NOMO-1 (cell line): ENCODE measurements around the gene HSFX3.
"Not testable (repeated sequence)": the region's sequence is repeated elsewhere in the genome, so short reads cannot be mapped to it uniquely, and the experiment has no call there.

Experiments used
- DNase-seq, 2 experiments: peaks; one replicate each; lab custom pipeline; 2025; ENCODE audit not compliant: unreplicated experiment in 2 of 2; lab: John Stamatoyannopoulos, UW

HSFX3 gene, protein sequence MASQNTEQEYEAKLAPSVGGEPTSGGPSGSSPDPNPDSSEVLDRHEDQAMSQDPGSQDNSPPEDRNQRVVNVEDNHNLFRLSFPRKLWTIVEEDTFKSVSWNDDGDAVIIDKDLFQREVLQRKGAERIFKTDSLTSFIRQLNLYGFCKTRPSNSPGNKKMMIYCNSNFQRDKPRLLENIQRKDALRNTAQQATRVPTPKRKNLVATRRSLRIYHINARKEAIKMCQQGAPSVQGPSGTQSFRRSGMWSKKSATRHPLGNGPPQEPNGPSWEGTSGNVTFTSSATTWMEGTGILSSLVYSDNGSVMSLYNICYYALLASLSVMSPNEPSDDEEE

DNA sequence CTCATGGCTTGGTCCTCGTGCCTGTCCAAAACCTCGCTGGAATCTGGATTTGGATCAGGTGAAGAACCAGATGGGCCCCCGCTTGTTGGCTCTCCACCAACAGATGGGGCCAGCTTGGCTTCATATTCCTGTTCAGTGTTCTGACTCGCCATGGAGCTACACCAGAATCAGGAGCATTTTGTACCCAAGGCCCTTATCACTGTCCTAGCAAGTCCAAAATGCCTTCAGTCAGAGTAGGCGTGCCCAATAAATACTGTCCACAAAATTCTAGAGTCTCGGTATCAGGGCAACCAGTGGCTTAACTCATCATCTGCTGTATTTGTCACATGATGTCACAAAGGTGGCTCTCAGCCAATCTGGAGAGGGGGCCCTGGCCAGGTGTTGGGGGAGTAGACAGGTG, at the start of gene HSFX3:
HSFX3 (minus strand) TSS at position 224 of the 400 bp plus-strand sequence; CDS start at position 152, 72 bp downstream.
- not testable (repeated sequence) for DNase-seq

DNA sequence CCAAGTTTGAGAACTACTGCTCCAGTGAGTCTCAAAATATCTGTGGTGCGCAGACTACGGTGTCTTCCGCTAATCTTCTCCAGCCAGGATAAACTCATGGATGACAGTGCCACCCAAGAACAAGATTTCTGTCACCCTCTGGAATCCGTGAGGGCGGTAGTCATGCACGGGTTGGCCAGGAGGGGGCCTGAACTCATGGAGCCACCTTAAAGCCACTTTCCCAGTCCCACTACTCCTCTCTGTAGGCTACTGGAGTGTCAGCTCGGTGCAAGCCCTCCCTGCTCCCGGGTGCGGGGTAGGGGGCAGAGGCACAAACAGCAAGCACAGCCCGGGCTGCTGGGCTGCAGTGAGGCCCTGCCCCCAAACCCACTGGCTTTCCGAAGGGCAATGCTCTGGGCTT, 48.9 kb upstream of the HSFX3 start:
- not testable (repeated sequence) for DNase-seq

DNA sequence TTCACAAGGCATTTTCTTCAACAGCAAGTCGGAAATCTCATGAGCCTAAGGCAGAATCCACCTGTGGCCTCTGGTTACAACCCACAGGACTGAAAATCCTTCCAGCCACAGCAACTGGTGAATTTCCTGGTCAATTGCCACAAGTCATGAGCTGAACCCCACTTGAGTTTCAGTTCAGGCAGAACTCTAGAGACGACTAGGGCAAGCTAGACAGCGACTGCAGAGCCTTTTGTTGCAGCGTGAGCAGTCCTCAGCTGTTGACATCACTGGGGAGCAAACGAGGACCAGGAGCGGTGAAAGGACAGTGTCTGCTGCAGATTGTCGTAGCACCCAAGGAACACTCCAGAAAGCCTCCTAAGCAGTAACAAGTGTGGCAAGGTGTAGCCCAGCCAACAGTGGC, 46.2 kb upstream of the HSFX3 start:
- DNase-seq = not testable (repeated sequence)

DNA sequence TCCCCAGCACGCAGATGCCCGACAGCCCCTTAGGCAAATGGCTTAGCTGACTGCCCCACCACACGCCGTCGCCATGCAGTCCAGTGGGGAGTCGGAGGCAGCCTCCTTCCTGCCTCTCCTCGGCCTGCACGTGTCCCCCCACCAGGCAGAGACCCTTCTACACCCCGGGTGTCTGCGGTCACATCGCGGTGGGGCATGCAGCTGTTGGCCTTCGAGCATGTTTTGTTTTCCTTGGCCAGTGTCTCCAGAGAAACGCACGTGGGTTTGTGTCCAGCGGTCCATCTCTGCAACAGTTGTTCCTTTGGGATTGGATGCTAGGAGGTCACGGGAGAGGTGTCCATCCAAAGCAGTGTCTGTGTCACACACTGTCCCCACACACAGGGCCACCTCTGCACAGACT, 45.5 kb upstream of the HSFX3 start, which contains the start of gene HSFX2:
HSFX2 (minus strand) TSS at position 101 of the 400 bp plus-strand sequence. CDS start 614 bp downstream, outside the sequence.
- DNase-seq = not testable (repeated sequence)

DNA sequence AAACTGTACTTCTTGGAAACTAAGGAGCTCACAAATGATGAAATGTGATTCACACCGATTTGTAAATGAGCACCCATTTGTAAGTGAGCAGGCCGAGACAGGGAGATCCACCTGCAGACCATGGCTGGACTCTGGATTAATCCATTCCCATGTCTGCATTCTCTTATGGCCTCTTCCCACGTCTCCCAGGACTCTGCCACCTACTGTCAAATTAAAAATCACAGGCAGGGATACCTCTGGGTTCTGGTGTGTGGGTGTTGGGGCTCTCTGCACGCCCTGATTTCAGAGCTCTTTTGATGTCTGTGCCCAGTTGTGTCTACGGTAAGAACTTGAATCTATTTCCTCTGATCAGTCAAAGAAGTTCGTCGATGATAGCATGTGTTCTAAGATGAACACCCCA, 41.3 kb upstream of the HSFX3 start:
- DNase-seq = not testable (repeated sequence)

DNA sequence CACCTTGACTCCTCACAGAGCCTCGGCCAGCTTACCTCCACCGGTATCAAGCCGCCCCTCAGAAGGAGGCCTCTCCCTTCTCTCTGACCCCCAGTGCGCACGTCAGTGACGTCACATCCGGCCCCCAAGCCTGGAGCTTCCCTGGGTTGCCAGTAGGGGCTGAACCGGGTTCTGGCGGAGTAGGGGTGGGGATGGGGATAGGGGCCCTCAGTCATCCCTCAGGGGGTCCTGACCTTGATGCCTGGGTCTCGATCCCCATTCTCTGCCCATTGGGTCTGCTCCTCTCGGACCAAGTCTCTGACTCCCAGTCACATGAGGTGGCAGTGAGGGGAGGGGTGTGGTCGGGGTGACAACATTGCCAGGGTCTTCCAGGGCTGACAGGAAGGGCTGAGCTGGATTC, 37.6 kb upstream of the HSFX3 start, which contains the start of gene MAGEA9B:
MAGEA9B (minus strand) TSS at position 101 of the 400 bp plus-strand sequence. CDS start 4,280 bp downstream, outside the sequence.
- DNase-seq = not testable (repeated sequence)

DNA sequence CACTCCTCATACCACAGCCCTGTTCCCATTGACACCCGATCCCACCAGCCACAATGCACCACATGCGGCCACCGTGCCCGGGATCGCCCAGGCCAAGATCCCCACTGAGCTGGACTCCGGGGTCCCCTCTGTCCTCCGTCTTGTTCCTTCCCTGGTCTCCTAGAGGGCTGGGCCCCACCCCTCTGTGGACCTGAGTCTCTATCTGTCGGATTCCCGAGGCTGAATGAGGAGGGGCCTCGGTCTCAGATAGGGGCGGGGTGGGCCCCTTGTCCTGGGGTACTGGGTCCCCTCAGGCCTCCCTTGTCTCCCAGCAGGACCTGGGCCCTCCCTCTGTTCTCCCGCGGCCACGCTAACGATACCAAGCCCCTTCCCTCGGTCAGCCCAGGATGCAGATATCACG, 35.9 kb upstream of the HSFX3 start:
- DNase-seq = not testable (repeated sequence)

DNA sequence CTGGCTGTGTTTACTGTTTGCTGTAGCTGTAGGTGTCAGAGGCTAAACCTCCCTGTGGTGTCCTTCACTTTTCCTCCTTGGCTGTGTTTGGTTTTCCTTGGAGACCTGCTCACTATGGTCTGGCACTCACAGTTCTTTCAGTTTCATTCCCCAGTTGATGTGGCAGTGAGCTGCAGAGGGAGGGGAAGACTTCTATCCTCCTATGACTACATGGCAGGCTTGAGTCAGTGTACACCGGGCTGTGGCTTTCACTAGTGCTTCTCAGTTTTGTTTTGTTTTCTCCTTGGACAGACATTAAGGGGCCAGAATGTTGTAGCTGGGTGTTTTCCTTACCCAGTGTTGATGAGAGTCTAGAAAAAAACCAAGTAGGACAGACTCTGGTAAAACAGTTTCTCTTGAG, 23.7 kb upstream of the HSFX3 start:
- not testable (repeated sequence) for DNase-seq

DNA sequence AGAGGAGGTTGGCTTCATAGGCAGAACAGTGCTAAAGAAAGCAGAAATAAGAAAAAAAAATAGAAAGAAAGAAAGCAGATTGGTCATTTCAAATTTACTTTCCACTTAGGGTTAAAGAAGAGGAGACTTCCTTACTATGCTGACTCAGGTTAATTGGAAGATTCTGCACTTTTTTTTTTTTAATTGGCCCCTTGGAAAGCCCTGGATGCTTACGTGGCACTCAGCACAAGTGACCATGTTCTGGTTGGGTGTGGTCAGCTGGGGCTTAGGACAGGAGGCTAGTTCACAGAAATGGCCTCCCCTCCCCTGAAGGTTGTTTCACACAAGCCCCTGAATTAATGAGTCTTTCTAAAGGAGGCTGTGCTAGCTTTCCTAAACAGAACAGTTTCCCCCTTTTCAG, 23.0 kb upstream of the HSFX3 start:
- DNase-seq = no peak

DNA sequence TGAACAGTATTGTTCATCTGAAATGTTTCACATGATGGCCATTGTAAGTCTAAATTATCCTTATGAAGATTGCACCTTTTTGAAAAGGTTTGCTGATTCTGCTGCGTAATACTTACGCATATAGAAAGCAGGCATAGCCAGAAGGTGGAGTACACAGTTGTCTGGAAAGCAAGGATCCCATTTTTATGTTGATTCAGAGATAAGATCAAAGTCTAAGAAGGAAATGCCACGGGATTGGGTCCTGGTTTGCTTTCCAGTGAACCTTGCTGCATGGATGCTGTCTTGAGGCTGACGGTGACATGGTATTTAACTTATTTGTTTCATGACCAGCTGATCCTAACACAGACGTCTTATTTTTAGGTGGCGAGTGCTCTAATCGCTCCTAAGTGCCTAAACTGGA, 22.0 kb upstream of the HSFX3 start:
- DNase-seq = no peak

DNA sequence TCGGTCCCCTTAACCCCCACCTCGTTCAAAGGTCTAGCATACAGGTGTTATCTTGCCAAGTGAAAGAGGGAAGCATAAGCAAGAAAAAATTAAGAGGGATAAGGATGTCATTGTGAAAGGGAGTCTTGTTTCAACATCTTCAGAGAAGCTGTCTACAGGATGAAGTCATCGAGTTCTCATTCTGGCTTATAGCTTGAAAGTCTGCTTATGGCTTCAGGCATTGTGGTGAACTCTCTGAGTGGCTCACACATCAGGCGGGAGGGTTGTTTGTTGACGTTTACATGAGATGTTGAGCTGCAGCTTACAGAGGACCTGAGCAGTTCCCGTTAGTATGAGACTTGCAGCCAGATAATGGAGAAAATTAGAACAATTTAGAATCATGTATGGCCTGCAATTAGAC, 20.9 kb upstream of the HSFX3 start:
- no peak for DNase-seq

DNA sequence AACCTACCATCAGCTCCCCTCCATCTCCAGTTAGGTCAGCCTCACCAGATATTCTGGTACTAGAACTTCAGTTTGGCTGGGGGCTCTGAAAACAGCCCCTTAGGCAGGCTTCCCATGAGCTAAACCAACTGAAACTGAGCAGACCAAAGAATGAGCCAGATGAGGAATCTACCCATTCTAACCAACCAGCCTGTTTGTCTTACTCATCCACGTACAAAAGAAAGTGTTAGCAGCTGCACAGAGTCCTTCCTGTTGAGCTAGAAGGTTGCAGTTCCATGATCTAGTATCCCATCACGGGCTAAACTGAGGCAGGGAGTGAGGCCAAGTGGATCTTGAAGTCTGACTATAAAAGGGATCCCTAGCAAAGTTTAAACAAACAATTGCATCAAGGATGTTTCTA, 20.0 kb upstream of the HSFX3 start:
- no peak for DNase-seq

DNA sequence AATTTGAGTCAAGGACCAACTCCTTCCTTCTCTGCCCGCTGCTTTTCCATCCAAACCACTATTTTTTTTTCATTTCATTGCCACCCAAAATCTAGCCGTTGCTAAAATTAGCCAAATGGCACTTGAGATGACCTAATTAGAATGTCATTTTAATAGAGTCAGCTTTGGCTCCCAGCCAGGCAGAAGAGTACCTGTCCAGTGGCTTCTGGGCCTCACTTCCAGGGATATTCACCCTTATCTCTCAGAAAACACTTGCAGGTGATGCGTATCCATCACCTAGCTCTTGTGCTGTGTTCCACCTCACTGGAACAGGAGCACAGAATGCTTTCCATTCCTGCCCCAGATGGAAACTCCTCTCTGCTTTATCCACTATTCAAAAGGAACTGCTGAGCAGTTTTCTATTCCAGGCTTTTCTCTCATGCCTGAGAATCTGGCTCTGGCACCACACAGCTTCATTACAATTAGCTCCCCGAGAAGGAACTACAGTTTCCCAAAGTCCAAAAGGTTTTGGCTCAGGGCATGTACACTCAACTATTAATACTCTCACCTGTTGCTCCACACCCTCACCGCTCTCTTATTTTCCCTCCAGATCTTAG, 19.1 kb upstream of the HSFX3 start:
- no peak for DNase-seq

DNA sequence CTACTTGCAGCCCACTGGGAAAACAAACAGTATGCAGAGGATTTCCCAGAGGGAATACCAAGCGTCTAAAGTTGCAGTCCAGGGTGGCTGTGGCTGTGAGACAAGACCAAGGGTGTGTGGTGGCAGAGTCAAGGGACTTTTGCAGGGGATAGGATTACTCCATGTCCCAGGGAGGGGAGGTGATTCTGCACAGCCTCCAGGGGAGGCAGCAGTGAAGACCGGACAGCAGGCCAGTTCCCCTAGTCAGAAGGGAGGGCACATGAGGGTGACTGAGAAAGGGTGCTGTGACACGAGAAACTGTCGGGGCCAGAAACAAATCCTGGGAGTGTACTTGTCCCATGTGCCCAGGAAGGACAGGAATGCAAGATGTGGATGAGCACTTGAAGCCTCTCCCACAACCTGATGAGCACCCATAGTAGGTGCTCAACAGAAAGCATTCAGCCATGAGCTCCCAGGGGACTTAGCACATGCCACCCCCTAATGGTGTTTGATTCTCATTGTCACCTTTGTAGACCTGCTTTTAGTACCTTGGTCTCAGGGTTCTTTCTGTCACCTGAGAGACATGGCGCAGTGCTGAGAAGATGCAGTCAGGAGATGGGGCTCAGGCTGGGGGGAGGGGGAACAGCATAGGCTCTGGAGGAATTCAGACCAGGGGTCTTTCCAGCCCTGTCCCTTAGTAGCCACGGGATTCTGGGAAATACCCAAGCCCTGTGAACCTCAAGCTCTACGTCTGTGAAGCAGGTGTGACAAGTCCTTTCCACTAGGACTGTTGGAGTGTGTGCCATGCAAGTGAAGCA, 18.1 kb upstream of the HSFX3 start:
- no peak for DNase-seq

DNA sequence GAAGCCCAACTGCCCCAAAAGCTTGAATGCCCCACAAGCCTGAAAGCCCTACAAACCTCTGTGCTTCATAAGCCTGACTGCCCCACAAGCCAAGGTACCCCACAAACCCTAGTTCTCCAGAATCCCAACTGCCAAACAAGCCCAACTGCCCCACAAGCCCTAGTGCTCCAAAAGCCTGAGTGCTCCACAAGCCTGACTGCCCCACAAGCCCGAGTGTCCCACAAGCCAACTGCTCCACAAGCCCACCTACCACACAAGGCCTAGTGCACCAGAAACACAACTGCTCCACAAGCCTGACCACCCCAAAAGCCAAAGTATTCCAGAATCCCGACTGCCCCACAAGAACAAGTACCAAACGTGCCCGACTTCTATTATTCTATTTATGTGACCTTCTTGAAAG, 13.6 kb upstream of the HSFX3 start:
- no peak for DNase-seq

DNA sequence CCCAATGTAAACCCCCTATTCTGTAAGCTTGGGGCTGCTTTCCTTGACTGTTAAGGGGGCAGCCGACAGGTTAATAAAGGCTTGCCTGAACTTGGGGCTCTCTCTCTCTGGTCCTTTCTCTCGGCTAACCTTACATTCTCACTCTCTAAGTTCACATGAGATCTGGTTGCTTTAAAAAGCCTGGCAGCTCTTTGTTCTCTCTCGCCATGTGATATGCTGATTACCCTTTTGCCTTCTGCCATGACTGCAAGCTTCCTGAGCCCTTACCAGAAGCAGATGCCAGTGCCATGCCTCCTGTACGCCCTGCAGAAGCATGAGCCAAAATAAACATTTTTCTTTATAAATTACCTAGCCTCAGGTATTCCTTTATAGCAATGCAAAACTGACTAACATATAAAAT, 5.5 kb upstream of the HSFX3 start:
- not testable (repeated sequence) for DNase-seq

DNA sequence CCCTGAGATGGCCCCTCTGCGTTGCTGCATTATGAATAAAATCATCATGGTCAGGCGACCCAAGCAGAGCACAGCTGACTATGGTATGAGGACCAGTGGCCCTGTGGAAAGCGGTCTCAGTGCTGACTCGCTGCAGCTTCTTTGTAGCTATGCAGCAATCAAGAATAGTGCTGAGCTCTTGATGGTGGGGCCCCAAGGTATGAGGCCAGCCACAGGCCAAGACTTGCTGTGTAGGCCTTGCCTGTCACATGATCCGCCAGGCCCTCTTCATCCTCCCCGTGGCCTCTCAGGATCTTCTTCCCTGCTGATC, 2.2 kb upstream of the HSFX3 start:
- DNase-seq = not testable (repeated sequence)

DNA sequence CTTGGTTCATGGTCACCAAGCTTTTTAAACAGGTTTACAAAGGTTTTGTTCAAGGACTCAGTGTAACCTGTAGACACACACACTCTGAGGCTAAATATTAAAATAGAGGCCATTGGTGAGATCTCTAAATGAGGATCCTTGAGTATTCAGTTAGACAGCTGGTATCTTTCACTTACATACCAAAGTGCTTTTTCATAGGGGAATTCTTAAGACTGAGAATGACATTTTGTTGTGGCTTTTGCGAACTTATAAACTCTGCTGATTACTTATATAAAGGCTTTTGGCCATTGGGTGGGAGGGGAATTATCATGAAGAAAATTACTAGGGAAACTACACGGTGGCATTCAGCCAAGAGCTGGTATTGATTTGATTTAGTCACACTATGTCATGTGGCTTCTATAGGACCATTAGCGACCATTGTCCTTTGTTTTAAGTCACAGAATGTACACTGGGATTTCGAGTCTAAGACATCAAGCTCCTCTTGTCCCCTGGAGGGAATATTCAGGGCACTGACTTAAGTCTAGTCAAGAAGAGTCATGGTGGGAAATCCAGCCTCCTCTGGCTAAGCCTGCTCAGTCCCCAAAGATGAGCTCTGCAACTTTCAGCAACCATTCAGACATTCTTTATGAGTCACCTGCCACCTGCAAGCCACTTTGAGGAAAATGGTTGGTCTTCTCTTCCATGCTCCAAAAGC, 1.7 kb upstream of the HSFX3 start:
- DNase-seq = not testable (repeated sequence)

DNA sequence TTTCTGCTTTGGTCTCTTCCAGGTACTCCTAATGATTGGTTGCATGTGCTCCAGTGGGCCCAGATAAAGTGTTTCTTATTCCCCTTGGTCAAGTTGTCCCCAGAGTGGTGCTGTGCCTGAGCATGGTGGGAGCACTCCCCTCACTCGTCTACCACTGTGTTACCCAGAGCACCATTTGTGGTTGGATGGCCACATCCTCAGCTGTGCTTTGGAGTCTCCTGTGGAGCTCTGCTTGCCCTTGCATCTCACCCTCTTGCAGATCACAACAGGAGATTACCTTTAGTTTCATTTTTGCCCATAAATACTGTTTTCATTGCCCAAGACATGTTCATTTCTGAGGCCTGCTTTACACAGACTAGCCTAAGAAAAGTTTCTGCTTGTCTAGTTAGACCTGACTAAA, 730 bp upstream of the HSFX3 start:
- DNase-seq = not testable (repeated sequence)

DNA sequence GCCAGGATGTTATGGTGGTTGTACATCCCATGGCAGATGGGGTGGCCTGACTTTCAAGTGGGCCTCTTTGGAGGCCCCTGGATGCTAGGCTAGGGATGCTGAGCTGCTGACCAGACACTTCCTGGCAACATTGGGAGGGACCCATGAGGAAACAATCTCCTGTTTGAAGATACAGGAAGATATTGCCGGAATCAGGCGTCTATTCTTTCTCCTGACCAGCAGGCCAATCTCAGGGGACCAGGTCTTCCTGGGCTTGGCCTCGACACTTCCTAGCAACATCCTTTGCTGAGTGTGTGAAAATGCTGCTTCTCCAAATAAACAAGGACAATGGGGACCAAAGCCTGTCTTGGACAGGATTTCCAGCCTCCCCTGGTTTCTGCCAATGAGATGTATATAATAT, 1.9 kb downstream of the HSFX3 start:
- not testable (repeated sequence) for DNase-seq

DNA sequence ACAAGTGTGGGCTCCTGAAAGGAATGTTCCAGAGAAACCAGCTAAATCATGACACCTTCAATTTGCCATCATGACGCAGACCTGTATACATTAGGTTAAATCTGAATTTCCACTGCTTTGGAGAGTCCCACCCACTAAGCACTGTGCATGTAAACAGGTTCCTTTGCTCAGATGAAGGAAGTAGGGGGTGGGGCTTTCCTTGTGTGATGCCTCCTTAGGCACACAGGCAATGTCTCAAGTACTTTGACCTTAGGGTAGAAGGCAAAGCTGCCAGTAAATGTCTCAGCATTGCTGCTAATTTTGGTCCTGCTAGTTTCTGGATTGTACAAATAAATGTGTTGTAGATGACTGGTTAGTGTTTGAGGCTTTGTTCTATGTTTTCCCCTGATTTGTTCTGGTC, 2.8 kb downstream of the HSFX3 start:
- DNase-seq = not testable (repeated sequence)
